HG02623 (cell line): Measurements from ENCODE around the gene DLG1.
A peak's percentile ranks its signal among the peaks of the same experiment; 100 is the strongest.

Experiments
- ATAC-seq: cut with Tn5 transposase; IDR thresholded peaks from one replicate; pipeline ENCODE4 v1.9.1; 2021; ENCODE audit warnings: moderate library complexity; ENCODE audit not compliant: unreplicated experiment

DLG1 gene

DNA sequence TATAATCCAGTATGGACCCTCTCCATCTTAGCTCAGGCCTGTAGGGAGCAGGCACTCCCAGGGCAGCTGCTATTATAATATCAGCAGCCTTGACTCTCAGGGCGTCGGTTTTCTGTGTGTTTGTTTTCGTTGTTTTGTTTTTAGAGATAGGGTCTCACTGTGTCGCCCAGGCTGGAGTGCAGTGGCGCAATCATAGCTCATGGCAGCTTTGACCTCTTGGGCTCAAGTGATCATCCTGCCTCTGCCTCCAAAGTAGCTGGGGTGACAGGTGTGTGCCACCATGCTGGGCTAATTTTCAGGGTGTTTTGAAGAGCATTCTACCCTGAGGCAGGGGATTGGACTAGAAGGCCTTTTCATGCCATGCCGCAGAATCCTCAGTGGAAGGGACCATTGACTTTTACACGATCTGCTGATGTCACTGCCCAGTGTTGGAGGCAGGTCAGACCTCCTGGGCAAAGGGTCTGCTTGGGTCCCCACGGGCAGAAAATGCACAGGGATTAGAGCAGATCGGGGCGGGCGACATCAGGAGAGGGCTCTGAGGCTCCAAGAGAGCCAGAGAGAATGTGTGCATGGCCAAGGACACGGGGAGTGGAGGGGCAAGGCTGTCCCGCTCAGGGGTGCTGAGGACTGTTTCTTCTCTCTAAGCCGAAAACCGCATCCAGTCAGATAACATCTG is 276.5 kb downstream of the DLG1 start:
- no peak for ATAC-seq

DNA sequence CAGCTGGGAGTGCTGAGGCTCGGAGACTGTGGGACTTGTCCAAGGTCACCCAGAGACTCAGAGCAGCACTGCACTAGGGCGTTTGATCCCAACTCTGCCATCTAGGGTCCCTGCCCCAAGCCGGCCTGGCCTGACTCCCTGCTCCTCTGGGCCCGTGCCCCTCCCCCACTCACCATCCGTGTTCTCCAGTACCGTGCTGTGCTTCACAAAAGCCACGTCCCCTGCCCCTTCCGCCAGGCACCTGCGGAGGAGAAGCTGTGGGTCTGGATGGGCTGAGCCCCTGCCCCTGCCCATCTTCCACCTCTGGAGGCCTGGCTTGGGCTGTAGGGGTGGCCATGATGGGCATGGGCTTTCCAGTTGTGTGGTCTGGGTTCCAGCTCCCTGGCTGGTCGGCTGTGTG is 277.2 kb downstream of the DLG1 start:
- ATAC-seq, result no peak

DNA sequence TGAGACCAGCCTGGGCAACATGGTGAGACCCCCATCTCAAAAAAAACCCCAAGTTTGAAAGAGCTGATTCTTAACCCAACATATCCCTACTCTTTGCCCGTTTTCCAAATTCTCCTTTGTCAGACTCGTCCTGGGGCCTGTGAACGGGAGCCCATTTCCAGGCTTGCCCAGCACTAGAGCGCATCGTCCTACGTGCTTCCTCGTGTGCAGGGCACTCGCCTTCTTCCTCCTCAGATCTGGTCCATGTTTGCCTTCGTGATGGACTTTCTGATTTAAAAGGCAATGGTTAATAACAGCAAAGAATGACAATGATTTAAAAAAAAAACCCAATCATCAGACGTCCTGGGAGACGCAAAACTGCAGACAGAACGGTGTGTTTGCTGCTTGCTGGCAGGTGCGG is 278.9 kb downstream of the DLG1 start:
- no peak for ATAC-seq

DNA sequence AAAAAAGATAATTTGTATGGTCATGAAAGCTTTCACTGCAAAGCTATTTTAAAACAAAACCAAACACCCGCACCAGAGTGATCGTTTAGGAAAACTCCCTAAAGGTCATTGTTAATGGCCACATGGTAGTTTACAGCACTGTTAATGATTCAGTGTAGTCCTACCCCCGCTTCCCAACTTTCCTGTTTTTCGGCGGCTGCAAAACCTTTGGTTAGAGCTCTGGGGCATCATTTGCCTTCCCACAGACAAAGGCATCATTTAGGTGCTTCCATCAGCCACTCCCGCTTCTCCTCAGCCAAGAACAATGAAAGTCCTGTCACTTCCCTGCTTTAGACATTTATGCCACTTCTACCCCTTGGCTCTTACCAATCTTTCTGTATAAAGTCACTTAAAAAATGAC is 279.4 kb downstream of the DLG1 start:
- ATAC-seq, result no peak

DNA sequence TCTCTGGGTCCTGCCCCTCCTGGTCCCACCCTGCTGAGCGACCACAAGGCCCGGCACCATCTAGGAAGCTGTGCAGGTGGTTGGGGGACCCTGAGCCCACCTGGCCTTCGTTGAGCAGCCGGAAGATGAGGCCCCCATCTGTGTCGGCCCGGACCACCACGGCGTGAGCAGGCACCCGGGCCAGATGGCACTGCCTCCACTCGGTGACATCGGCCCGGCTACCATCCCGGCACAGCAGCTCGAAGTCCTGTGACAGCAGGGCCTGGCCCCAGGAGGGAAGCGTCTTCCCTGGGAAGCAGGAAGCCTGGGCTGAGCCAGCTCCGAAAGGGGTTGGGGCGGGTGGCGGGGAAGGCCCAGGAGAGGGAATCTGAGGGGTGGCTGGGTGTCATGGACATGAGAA is 281.4 kb downstream of the DLG1 start:
- no peak for ATAC-seq

DNA sequence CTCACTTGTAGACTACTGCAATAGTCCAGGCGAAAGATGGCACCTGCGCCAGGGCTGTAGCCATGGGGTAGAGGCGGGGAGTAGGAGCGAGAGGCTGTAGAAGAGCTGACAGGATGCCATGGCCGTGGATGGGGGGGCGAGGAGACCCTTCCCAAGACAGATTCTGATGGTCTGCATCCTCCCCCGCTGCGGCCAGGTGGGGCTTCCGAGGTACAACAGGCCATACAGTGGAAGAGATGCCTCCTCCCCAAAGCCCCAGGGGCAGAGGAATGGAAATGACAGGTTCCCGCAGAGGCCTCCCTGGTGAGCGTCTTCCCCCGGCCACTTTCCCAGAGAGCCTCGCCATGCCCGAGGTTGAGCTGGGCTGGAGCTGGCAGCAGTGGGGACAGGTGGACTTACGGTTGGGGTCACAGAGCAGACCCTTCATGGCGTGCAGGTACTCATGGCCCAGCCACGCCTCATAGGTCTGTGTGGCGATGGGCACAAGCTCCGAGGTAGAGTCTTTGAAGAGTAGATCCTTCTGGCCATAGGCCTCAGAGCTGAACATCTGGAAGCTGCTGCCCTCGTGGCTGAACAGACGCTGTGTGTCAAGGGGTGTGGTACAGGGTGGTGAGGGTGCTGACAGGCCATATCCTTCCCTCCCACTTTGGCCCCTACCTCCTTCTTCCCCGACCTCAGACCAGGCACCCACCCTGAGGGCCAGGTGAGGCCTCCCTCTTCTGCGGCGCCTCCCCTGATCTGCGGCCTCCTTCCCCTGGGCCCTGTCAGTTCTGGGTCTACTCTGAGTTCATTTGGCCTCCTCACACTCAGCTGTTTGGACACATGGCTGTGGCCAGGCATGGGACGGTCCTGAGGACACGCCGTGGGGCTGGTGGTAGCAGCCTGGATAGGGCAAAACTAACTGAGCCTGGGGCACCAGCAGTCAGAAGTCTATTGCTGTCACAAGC is 282.3 kb downstream of the DLG1 start:
- ATAC-seq, result no peak

DNA sequence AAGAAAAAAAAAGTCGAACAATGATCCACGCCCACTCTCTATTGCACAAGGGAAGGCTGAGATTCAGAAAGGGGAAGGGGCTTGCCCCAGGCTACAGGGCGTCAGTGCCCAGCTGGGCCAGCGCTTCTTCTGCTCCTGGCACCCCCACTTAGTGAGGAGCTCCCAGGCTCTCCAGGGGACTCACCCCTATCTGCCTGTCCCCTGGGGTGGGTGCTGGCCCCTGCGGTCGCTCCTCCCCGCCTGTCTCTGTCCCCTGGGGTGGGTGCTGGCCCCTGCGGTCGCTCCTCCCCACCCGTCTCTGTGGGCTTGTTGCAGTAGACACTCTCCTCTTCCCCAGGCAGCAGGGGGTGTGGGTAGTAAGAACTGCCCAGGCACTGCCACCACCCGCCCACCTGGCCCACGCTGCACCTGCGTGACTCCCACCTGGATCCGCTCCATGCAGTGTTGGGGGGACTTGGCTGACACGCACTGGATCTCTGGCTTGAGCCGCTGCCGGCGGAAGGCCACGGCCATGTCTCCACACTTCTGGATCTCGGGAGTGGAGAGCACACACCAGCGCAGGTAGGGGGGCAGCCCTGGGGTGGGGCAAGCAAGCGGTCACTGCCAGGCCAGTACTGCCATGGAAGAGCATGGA is 283.4 kb downstream of the DLG1 start:
- no peak for ATAC-seq

DNA sequence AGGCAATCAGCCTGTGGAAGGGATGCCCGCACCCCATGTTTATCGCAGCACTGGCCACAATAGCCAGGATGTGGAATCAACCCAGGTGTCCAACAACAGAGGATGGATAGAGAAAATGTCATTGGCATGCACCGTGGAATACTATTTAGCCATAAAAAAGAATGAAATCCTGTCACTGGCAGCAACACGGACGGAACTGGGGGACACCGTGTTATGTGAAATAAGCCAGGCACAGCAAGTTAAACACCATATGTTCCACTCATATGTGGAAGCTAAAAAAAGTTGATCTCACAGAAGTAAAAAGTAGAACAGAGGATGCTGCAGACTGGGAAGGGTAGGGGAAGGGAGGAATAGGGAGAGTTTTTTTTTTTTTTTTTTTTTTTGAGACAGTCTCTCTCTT is 284.4 kb downstream of the DLG1 start:
- ATAC-seq, result no peak

DNA sequence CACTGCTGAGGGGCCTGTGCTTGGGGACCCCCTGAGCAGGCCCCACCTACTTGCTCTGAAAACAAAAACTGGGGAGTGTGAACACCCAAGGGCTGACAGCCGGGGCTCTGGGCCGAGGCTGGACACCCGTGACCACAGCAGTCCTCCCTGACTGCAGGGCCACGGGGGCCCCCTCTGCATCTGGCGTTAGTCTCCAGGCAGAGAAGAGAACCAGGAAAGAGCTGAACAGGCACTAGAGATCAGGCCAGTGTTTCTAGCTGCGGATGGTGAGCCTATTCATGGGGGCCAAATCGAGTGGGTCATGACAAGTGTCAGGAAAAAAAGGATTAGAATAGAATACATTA is 285.9 kb downstream of the DLG1 start:
- ATAC-seq, result no peak

DNA sequence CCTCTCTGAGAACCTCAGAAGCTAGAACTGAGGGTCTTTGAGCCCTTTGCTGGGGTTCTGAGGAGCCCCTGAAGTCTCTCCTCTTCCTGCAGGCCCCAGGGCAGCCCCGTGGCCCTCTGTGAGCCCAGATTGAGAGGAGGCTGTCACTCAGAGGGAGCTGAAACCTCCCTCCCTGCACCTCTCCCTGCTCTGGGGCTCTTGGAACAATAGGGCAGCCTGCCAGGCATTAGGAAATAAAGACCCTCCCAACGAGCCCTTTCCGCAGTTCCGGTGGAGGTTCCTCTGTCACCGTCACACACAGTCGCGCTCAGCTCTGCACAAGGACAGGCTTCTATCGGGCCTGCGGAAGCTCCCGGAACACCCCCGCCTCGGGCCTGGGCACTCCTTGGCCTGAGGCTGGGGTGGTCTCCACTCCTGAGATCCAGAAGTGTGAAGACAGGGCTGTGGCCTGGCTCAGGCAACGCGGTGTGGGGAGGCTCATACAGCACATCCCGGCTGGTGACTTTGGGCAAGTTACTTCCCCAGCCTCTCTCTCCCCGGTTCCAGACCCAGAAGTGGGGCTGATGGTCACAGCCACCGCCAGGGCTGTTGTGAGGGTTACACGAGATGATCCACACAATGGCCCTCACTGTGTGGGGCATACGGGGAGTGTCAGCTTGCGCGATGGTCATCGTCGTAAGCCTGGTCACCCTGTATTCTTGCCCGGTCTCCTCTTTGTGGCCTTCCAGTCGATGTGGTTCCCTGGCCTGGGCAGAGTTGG is 286.5 kb downstream of the DLG1 start:
- ATAC-seq, result no peak

DNA sequence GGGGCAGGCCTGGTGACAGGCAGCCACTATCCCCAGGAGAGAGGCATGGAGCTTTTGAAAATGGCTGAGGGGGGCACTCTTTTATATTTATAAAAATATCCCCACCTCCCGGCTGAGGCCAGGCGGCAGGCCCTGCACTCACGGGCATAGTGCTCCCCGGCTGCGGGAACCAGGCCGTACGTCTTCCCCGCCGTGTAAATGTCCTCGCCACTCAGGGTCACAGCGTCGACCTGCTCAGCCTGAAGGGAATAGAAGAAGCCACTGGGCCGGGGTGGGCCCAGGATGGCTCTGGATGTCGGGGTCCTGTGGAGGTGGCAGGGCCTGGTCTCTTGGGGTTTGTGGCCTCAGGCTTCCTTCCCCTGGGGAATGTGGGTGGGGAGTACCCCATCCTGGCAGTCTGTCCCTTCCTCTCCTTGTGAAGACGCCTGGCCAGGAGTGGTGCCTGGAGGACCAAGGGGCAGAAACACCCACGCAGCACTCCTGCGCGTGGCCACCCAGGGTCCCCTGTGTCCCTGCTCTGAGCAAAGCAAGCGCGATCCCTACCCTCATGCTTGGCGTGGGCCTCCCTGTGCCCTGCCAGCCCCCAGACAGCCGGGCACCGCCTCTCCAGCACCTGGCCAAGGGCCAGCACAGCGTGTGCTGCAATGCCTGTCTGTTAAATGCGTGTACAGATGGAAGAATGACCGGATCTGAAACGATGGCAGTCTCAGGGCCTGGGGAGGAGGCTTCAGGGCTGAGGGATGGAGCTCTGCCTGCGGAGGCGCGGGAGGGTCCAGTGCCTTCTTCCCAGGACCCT is 287.7 kb downstream of the DLG1 start:
- no peak for ATAC-seq

DNA sequence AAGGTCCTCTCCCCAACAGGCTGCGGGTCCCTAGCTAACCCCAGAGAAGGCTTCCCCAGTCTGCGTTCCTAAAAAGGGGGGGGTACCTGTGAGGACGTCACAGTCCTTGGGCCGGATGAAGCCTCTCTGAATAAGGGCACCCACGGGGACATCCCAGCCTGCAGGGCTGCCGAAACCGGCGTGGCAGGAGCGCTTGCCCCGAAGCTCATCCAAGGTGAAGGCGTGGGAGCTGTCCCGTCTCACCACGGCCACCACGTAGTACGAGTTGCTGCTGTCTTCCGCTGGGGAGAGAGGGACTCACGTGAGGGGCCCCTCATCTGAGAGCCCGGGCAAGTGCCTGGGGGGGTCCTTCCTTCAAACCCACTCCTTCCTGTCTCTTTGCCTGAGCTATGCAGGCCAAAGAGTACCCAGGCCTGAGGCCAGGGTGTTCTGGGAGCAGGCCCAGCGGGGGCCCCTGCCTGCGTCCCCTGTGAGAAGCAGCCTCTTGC is 288.8 kb downstream of the DLG1 start:
- no peak for ATAC-seq

DNA sequence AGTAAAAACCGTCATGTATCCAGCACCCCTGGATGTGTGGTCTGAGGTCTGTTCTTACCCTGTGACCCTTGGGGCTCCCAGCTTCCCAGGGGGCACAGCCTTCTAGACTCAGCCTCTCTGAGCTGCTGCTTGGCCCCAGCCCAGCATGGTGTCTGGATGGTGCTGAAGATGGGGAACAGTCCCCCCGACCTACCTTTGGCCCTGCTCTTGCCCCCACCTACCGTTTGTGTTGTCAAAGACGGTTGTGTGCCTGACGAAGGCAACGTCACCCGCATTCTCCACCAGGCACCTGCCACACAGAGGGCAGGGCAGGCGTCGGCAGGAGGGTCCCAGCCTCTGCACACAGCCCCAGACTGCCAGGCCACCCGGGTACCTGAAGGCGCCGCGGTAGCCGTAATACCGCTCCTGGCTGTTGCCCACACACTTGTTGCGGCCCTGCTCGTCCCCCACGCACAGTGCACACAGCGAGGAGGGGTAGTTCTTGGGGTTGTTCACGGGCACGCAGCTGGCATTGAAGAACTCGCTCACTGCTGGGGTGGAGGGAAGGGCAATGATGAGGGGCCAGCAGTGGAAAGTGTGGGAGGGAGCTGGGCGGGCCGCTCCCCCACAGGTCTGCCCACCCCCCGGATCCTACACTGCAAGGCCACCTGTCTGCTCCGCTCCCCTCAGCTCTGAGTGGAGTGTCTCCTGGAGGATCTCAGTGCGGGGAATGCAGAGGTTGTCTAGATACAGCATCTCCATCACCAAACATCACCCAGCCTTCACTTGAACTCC is 289.8 kb downstream of the DLG1 start:
- no peak for ATAC-seq

DNA sequence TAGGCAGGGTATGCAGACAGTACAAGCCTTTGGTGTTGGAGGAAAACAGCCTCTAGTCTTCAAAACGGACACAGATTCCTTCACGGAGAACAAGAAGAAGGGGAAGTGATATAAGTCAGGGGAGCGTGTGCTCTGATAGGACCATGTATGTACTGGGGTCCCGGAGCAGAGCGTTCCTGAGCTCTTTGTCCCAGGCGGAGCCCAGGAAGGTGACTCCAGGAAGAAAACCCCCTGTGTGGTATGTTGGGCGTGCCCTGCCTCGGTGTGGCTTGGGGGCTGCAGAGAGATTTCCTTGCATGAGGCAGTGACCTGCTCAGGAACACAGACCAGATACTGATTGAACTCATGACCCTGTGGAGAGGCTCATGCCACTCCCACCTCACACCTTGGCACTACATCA is 290.5 kb downstream of the DLG1 start:
- no peak for ATAC-seq

DNA sequence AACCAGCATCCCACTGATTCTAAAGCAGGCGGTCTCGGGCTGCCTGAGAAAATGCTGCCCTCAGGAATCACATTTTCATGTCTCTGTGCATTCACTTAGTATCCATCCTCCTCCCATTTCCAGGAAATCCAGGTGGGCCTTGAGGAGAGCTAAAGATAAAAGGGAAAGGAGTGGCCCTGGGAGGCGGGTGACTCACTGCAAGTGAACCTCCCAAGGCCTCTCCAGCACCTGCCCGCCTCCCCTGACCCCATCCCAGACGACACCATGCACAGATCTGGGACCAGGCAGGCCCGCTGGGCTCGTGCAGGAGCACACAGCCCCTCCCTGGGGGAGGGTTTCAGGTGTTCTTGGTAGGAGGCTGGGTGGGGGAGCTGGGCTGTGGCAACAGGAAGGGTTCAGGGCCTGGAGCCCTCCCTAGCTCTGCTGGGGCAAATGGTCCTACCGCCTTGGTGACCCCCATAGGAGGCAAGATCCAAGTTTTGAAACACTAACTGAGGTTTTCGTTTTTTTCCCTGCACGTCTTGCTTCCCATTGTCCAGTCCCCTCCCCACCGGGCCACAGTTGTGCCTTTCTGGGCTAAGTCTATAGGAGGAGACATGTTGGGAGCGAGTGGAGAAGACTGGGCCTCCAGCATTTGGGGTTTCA is 291.0 kb downstream of the DLG1 start:
- ATAC-seq, result no peak

DNA sequence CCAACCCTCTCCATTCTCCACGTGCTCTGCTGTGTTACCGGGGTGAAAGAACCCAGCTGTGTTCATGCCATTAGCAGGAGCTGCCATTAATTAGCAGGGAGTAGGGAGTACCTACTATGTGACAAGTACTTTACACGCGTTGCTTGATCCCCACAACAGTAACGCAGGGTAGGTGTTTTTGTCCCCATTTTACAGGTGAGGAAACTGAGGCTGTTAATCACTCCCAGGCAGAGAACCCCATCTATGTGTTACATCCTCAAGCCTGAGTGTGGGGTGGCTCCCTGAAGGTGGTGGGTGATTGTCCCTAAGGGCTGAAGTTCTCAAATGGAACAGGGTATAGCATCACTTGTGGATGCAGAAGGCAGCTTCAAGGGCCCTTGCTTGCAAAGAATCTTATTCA is 291.6 kb downstream of the DLG1 start:
- no peak for ATAC-seq

DNA sequence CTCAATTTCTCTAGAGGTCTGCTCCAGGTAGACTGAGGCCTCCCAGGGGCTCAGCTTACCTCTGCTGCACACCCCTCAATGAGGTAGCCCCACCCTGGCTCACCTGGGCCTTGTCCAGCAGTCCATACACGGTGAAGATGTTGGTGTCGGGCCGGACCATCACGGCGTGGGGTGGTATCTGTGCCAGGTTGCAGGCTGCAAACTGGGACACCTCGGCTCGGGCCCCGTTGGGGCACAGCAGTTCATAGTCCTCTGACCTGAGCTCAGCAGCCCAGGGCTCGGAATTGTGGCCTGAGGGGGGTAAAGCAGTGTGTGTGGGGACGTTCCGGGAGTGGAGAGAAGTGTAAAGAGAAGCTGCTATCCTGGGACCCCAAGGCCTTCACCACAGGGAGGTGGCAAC is 292.0 kb downstream of the DLG1 start:
- ATAC-seq, result no peak

DNA sequence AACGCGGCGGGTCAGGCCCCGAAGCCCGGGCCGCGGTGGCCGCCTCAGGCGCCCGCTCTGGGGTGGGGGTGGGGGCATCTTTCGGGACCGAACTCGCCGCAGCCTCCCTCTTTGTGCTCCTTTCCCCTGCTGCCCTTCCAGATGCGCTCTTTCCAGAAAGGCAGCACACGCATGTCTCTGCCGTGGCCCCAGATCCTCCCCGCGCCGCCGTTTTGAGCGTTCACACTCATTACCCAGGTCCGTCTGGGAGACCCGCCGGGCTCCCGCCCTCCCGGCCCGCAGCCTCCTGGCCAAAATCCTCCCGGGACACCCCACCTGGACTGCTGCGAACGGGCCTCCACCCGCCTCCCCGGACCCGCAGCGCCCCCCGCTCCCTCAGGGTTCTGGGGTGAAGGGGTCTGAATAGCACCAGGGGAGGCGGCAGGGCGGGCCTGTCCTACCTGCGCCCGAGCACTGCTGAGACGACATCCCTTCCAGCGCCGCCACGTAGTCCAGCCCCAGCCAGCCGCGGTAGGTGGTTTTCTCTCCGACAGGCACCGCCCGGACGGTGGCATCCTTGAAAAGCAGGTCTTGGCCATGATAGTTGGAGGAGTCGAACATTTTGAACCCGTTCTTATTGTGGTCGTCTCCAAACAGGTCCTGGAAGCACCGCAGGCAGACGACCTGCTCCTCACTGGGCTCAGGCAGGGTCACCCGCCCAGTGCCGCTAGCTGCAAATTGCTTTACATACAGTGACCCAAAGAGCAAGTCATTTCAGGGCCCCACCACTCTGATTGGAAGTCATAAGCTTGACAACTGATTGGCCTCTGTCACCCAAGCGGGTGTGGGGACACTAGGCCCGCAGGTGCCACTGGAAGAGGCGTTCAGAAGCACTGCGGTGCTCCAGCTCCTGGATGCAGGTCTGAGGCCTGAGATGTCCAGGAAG is 294.7 kb downstream of the DLG1 start:
- peak; percentile 8 for ATAC-seq
